Left kidney (tissue), 2 donors: ENCODE data around the gene SERPINB12. TPM values are rescaled to one million over a fixed set of nuclear protein-coding genes. Genes with fewer than 3 reads are reported as not detected.

ENCODE experiments used
- DNase-seq: peaks from one replicate; pipeline ENCODE4 v3.0.0-alpha.2; 2013
- polyA plus RNA-seq: library from polyadenylated mRNA; unstranded; fragments of 120-200 nt; gene quantifications from one replicate; pipeline ENCODE4 v1.2.1, GENCODE V29; 2013; ENCODE audit not compliant: insufficient read length

Gene SERPINB12
- polyA plus RNA-seq, 1 donor, result not detected

GRCh38 chr18:63603355-63603754 is 61.2 kb downstream of the SERPINB12 start:
- no peak for DNase-seq

- no peak for DNase-seq
These were observed 61.6 kb downstream of the SERPINB12 start for GRCh38 chr18:63603772-63604171.

DNA sequence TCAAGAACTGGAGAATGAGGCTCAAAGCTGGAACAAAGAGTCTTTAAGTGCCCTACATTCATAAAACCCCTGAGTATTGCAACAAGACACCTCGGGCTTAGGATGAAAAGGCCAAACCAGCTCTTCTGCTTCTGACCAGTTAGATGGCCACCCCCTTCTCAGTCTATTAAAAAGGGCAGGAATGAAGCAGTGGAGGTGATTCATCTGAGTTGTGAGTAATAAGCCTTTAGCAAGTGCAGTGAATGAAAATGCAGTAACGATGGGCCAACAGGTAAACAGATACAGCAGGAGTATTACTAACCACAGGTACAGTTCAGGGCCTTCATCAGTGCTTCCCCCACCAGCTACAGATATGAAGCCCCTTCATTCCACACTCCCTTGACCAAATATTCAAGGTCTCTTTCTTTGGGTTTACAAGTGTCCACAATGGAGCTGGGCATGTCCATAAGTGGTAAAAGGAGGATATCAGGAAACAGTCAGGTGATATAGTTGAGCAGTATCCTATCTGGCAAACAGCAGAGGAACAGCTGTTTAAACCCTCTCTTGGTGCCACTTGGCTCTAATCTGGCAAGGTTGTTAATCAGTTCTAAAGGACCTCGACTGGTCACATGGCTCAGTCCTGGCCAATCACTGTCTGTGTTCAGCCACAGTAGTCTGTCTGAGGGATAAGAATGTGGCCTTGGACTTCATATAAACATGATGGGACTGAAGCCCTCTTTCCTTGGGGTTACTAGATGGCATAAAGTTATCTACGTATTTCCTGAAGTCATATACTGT is 62.8 kb downstream of the SERPINB12 start:
- DNase-seq, result no peak

GRCh38 chr18:63606526-63606925 is 64.4 kb downstream of the SERPINB12 start:
- DNase-seq, result no peak

- no peak for DNase-seq
These were observed 71.3 kb downstream of the SERPINB12 start for GRCh38 chr18:63613420-63613819.

DNA sequence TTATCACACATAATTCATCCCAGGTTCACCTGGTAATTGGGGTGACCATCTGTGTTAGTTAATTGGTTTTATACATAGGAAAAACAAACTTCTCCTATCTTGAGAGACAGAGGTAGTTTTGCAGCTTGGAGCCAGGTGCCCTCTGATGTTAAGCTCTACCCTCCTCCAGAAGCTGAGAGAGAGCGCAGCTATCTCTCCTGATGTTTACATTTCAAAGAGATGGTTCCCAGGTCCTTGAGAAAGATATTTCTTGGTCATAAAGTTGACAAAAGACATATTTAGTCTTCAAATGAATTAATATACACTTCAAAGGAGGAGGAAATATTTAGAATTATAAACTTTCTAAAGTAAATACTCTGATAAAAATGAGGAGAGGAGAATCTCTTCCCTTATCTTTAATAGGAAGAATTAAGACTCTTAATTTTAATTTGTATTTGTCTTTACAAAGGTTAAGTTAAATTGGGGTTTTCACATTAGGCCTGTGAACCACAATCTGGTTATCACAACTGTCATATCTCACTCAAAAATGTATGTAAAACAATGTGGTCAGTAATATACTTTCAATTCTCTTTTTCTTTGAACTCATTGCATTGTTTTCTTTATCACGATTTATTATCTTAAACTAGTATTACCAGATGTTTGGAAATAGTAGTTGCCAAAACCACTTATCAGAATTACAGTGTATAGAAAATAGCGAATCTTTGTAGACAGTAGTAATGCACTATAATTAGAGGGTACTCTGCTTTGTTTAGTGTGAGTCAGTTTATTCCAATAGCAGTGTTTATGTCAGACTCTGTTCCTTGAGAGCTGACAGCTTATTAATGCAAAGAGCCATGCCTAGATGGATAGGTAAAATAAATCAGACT is 75.1 kb downstream of the SERPINB12 start:
- DNase-seq, result no peak

GRCh38 chr18:63617915-63618234 is 75.7 kb downstream of the SERPINB12 start:
- no peak for DNase-seq

Other genes starting within 250 kb of the SERPINB12 start
- gene BCL2, start 222.6 kb upstream of the SERPINB12 start, polyA plus RNA-seq, result 25.2 TPM
- 51.6 TPM for gene KDSR, start 175.2 kb upstream of the SERPINB12 start, polyA plus RNA-seq
- 62.1 TPM for gene VPS4B, start 119.9 kb upstream of the SERPINB12 start, polyA plus RNA-seq
- 0.13 TPM for gene SERPINB5, start 65.4 kb upstream of the SERPINB12 start, polyA plus RNA-seq
- not detected for gene SERPINB13, start 45.0 kb downstream of the SERPINB12 start, polyA plus RNA-seq
- not detected for gene SERPINB4, start 101.9 kb downstream of the SERPINB12 start, polyA plus RNA-seq
- gene SERPINB3, start 119.5 kb downstream of the SERPINB12 start, polyA plus RNA-seq, result 0.12 TPM
- gene SERPINB11, start 160.6 kb downstream of the SERPINB12 start, polyA plus RNA-seq, result not detected
- 1.0 TPM for gene SERPINB7, start 233.0 kb downstream of the SERPINB12 start, polyA plus RNA-seq